ENCODE data around the gene CDH4. TPM values are rescaled to one million over a fixed set of nuclear protein-coding genes. Genes with fewer than 3 reads are reported as not detected.

CDH4 gene
- total RNA-seq, 1 donor from 2014 or later: 39.7 TPM

- no peak for TF ChIP-seq CTCF (IDR thresholded peaks at IDR 0.05; ENCODE audit: insufficient read depth, low read length, poor library complexity, severe bottlenecking)
- Histone ChIP-seq H3K4me3 (ENCODE audit: low read depth, low read length) (no peak overlapping the region), H3K27me3 (ENCODE audit: control insufficient read depth, insufficient read depth, low read length) (no peaks in the 10 kb centered on the region), H3K36me3 (ENCODE audit: control insufficient read depth, insufficient read depth, low read length) (no peaks in the 10 kb centered on the region)
- DNase-seq (ENCODE audit: low read depth): no peak
Observed at GRCh38 chr20:61571221-61571620, 319.2 kb downstream of the CDH4 start.

- H3K36me3 ChIP-seq (ENCODE audit: control insufficient read depth, insufficient read depth, low read length): no peaks in the 10 kb centered on the region
- no peak overlapping the region for H3K4me3 ChIP-seq (ENCODE audit: low read depth, low read length)
- H3K27me3 ChIP-seq (ENCODE audit: control insufficient read depth, insufficient read depth, low read length): no peaks in the 10 kb centered on the region
- no peak for TF ChIP-seq CTCF (IDR thresholded peaks at IDR 0.05; ENCODE audit: insufficient read depth, low read length, poor library complexity, severe bottlenecking)
- DNase-seq (ENCODE audit: low read depth): no peak
Observed at GRCh38 chr20:61571916-61572711, 320.1 kb downstream of the CDH4 start.

- no peak for TF ChIP-seq CTCF (IDR thresholded peaks at IDR 0.05; ENCODE audit: insufficient read depth, low read length, poor library complexity, severe bottlenecking)
- no peaks in the 10 kb centered on the region for H3K36me3 ChIP-seq (ENCODE audit: control insufficient read depth, insufficient read depth, low read length)
- H3K4me3 ChIP-seq (ENCODE audit: low read depth, low read length): no peak overlapping the region
- no peaks in the 10 kb centered on the region for H3K27me3 ChIP-seq (ENCODE audit: control insufficient read depth, insufficient read depth, low read length)
- DNase-seq (ENCODE audit: low read depth): no peak
Observed at GRCh38 chr20:61572789-61573188, 320.7 kb downstream of the CDH4 start.

GRCh38 chr20:61573415-61574305 is 321.6 kb downstream of the CDH4 start:
- Histone ChIP-seq H3K4me3 (ENCODE audit: low read depth, low read length) (no peak overlapping the region), H3K36me3 (ENCODE audit: control insufficient read depth, insufficient read depth, low read length) (no peaks in the 10 kb centered on the region), H3K27me3 (ENCODE audit: control insufficient read depth, insufficient read depth, low read length) (no peaks in the 10 kb centered on the region)
- no peak for TF ChIP-seq CTCF (IDR thresholded peaks at IDR 0.05; ENCODE audit: insufficient read depth, low read length, poor library complexity, severe bottlenecking)
- no peak for DNase-seq (ENCODE audit: low read depth)

- H3K4me3 ChIP-seq (ENCODE audit: low read depth, low read length): no peak overlapping the region
- H3K36me3 ChIP-seq (ENCODE audit: control insufficient read depth, insufficient read depth, low read length): no peaks in the 10 kb centered on the region
- H3K27me3 ChIP-seq (ENCODE audit: control insufficient read depth, insufficient read depth, low read length): no peaks in the 10 kb centered on the region
- DNase-seq (ENCODE audit: low read depth): no peak
- TF ChIP-seq CTCF (IDR thresholded peaks at IDR 0.05; ENCODE audit: insufficient read depth, low read length, poor library complexity, severe bottlenecking): no peak
Observed at GRCh38 chr20:61575151-61575937, 323.3 kb downstream of the CDH4 start.
